ENCODE results near the gene EFCAB11.

EFCAB11 gene

DNA sequence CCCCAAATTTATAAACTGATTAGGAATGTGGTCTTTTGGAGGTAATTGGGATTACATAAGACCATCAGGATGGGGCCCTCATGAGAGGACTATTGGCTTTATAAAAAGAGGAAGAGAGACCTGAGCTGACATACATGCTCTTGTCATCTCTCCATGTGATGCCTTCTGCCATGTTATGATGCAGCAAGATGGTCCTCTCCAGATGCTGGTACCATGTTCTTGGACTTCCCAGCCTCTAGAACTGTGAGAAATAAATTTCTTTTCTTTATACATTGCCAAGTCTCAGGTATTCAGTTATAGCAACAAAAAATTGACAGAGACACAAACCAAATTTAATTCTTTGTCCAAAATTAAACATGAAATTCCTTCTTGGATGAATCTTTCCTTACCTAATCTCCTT, 92.9 kb downstream of the EFCAB11 start:
- Histone ChIP-seq H3K27ac (ENCODE audit: low read depth, low read length, poor library complexity, severe bottlenecking) (no peak overlapping the region), H3K4me3 (ENCODE audit: low read depth, low read length, poor library complexity, severe bottlenecking) (no peak overlapping the region), H3K4me2 (ENCODE audit: low read length) (no peak overlapping the region), H4K20me1 (ENCODE audit: insufficient read depth, low read length) (no peaks in the 10 kb centered on the region), H3K36me3 (ENCODE audit: insufficient read depth, low read length) (no peaks in the 10 kb centered on the region), H3F3A (ENCODE audit: insufficient read depth, low read length) (peaks cover 2% of the 10 kb centered on the region; the same call in 1 of the 2 replicates), H3K4me1 (ENCODE audit: insufficient read depth, low read length, severe bottlenecking) (no peaks in the 10 kb centered on the region), H3K9me3 (ENCODE audit: low read length) (no peaks in the 10 kb centered on the region), H3K9me2 (ENCODE audit: low read depth, low read length) (no peaks in the 10 kb centered on the region), H3K9ac (ENCODE audit: low read length) (no peak overlapping the region), H3K79me2 (ENCODE audit: insufficient read depth, low read length) (no peaks in the 10 kb centered on the region), H3K27me3 (ENCODE audit: insufficient read depth, low read length) (no peaks in the 10 kb centered on the region), H2AFZ (ENCODE audit: low read length) (no peak overlapping the region)
- TF ChIP-seq CTCF (IDR thresholded peaks at IDR 0.05; ENCODE audit: low read length), result no peak
- no peak for TF ChIP-seq EZH2 (IDR thresholded peaks at IDR 0.05; ENCODE audit: borderline replicate concordance, low read length)

- Histone ChIP-seq H3K9me2 (ENCODE audit: low read depth, low read length) (no peaks in the 10 kb centered on the region), H3K9ac (ENCODE audit: low read length) (no peak overlapping the region), H2AFZ (ENCODE audit: low read length) (no peak overlapping the region), H3K4me1 (ENCODE audit: insufficient read depth, low read length, severe bottlenecking) (no peaks in the 10 kb centered on the region), H3K36me3 (ENCODE audit: insufficient read depth, low read length) (no peaks in the 10 kb centered on the region), H3K4me3 (ENCODE audit: low read depth, low read length, poor library complexity, severe bottlenecking) (no peak overlapping the region), H4K20me1 (ENCODE audit: insufficient read depth, low read length) (no peaks in the 10 kb centered on the region), H3K79me2 (ENCODE audit: insufficient read depth, low read length) (no peaks in the 10 kb centered on the region), H3K27me3 (ENCODE audit: insufficient read depth, low read length) (no peaks in the 10 kb centered on the region), H3K27ac (ENCODE audit: low read depth, low read length, poor library complexity, severe bottlenecking) (no peak overlapping the region), H3F3A (ENCODE audit: insufficient read depth, low read length) (peaks cover 2% of the 10 kb centered on the region; the same call in 1 of the 2 replicates), H3K9me3 (ENCODE audit: low read length) (no peaks in the 10 kb centered on the region), H3K4me2 (ENCODE audit: low read length) (no peak overlapping the region)
- TF ChIP-seq EZH2 (IDR thresholded peaks at IDR 0.05; ENCODE audit: borderline replicate concordance, low read length), result no peak
- no peak for TF ChIP-seq CTCF (IDR thresholded peaks at IDR 0.05; ENCODE audit: low read length)
These were observed 96.4 kb downstream of the EFCAB11 start for GRCh38 chr14:89858089-89858488.

- Histone ChIP-seq H3F3A (ENCODE audit: insufficient read depth, low read length) (no peaks in the 10 kb centered on the region), H3K4me1 (ENCODE audit: insufficient read depth, low read length, severe bottlenecking) (no peaks in the 10 kb centered on the region), H3K36me3 (ENCODE audit: insufficient read depth, low read length) (no peaks in the 10 kb centered on the region), H3K4me2 (ENCODE audit: low read length) (no peak overlapping the region), H3K4me3 (ENCODE audit: low read depth, low read length, poor library complexity, severe bottlenecking) (no peak overlapping the region), H3K79me2 (ENCODE audit: insufficient read depth, low read length) (no peaks in the 10 kb centered on the region), H2AFZ (ENCODE audit: low read length) (no peak overlapping the region), H3K9ac (ENCODE audit: low read length) (no peak overlapping the region), H4K20me1 (ENCODE audit: insufficient read depth, low read length) (no peaks in the 10 kb centered on the region), H3K9me2 (ENCODE audit: low read depth, low read length) (no peaks in the 10 kb centered on the region), H3K27ac (ENCODE audit: low read depth, low read length, poor library complexity, severe bottlenecking) (no peak overlapping the region), H3K27me3 (ENCODE audit: insufficient read depth, low read length) (no peaks in the 10 kb centered on the region), H3K9me3 (ENCODE audit: low read length) (no peaks in the 10 kb centered on the region)
- TF ChIP-seq EZH2 (IDR thresholded peaks at IDR 0.05; ENCODE audit: borderline replicate concordance, low read length) (no peak), CTCF (IDR thresholded peaks at IDR 0.05; ENCODE audit: low read length) (no peak)
These were observed 97.6 kb downstream of the EFCAB11 start for GRCh38 chr14:89856871-89857345.
